Mesenchymal stem cell (in vitro differentiated cells and primary cell): Measurements from ENCODE around the gene FOXJ3.

Experiments used
- DNase-seq: peaks from one replicate; pipeline ENCODE4 v3.0.0-alpha.2; 2013
- H2AFZ ChIP-seq: one replicate; pipeline ENCODE4 v1.6.1; 2013; ENCODE audit warnings: low read depth, mild to moderate bottlenecking, control low read depth, inconsistent platforms, low read length, moderate library complexity
- H2AK5ac ChIP-seq: 2 replicates; pipeline ENCODE4 v1.6.1; 2013; ENCODE audit warnings: low read length, moderate library complexity, mild to moderate bottlenecking, inconsistent platforms; ENCODE audit not compliant: severe bottlenecking
- H2BK120ac ChIP-seq: one replicate; pipeline ENCODE4 v1.6.1; 2013; ENCODE audit warnings: low read depth, mild to moderate bottlenecking, inconsistent platforms, low read length, moderate library complexity
- H2BK12ac ChIP-seq, 2 experiments: one replicate each; pipeline ENCODE4 v1.6.1; 2013; ENCODE audit warnings: inconsistent platforms in 2 of 2, low read length in 2 of 2, mild to moderate bottlenecking in 2 of 2, moderate library complexity in 2 of 2, control low read depth in 1 of 2
- H2BK15ac ChIP-seq: one replicate; pipeline ENCODE4 v1.6.1; 2013; ENCODE audit warnings: mild to moderate bottlenecking, low read depth, inconsistent platforms; ENCODE audit not compliant: poor library complexity, severe bottlenecking
- H2BK5ac ChIP-seq: 2 replicates; pipeline ENCODE4 v1.6.1; 2013; ENCODE audit warnings: low read depth, mild to moderate bottlenecking, low read length, control low read depth, inconsistent platforms; ENCODE audit not compliant: poor library complexity, severe bottlenecking
- H3K14ac ChIP-seq, 2 experiments: one replicate each; pipeline ENCODE4 v1.6.1; 2013; ENCODE audit warnings: inconsistent platforms in 2 of 2, low read length in 2 of 2, control low read depth in 1 of 2, mild to moderate bottlenecking in 1 of 2, moderate library complexity in 1 of 2
- H3K18ac ChIP-seq, 2 experiments: one replicate each; pipeline ENCODE4 v1.6.1; 2013; ENCODE audit warnings: inconsistent platforms in 2 of 2, low read length in 2 of 2, control low read depth in 1 of 2, low read depth in 1 of 2, mild to moderate bottlenecking in 1 of 2
- H3K23ac ChIP-seq, 2 experiments: one replicate each; pipeline ENCODE4 v1.6.1; 2013; ENCODE audit warnings: inconsistent platforms in 2 of 2, low read length in 2 of 2, mild to moderate bottlenecking in 2 of 2, moderate library complexity in 2 of 2, control low read depth in 1 of 2
- H3K27ac ChIP-seq: 2 replicates; pipeline ENCODE4 v1.5.1; 2013; ENCODE audit warnings: mild to moderate bottlenecking, moderate library complexity, low read length, control low read depth, inconsistent platforms; ENCODE audit not compliant: poor library complexity, severe bottlenecking
- H3K27me3 ChIP-seq, 2 experiments: 2 replicates each; pipeline versions ENCODE4 v1.6.1 to v1.7.0; 2013; ENCODE audit warnings: low read length in 2 of 2, mild to moderate bottlenecking in 2 of 2, moderate library complexity in 2 of 2, control low read depth in 1 of 2, inconsistent platforms in 1 of 2; ENCODE audit not compliant: control insufficient read depth in 1 of 2, insufficient read depth in 1 of 2
- H3K36me3 ChIP-seq, 2 experiments: 2 replicates each; pipeline versions ENCODE4 v1.6.1 to v1.7.0; 2013; ENCODE audit warnings: low read length in 2 of 2, control low read depth in 1 of 2, inconsistent platforms in 1 of 2, low read depth in 1 of 2, mild to moderate bottlenecking in 1 of 2; ENCODE audit not compliant: insufficient read depth in 2 of 2, control insufficient read depth in 1 of 2
- H3K4ac ChIP-seq, 2 experiments: one replicate each; pipeline ENCODE4 v1.6.1; 2013; ENCODE audit warnings: inconsistent platforms in 2 of 2, low read length in 2 of 2, mild to moderate bottlenecking in 2 of 2, moderate library complexity in 2 of 2, control low read depth in 1 of 2, low read depth in 1 of 2
- H3K4me1 ChIP-seq: 2 replicates; pipeline ENCODE4 v1.6.1; 2013; ENCODE audit warnings: low read depth, low read length, control low read depth; ENCODE audit not compliant: control insufficient read depth, insufficient read depth
- H3K4me2 ChIP-seq: 2 replicates; pipeline ENCODE4 v1.6.1; 2013; ENCODE audit warnings: low read length, mild to moderate bottlenecking, inconsistent platforms; ENCODE audit not compliant: poor library complexity, severe bottlenecking
- H3K4me3 ChIP-seq, 2 experiments: 2 replicates each; pipeline versions ENCODE4 v1.5.1 to v1.7.0; 2013; ENCODE audit warnings: low read length in 2 of 2, mild to moderate bottlenecking in 2 of 2, control low read depth in 1 of 2, low read depth in 1 of 2; ENCODE audit not compliant: insufficient read depth in 1 of 2
- H3K79me1 ChIP-seq: replicated peaks from 2 replicates; pipeline ENCODE4 v1.6.1; 2013; ENCODE audit warnings: mild to moderate bottlenecking, control low read depth, low read length, inconsistent platforms; ENCODE audit not compliant: poor library complexity, severe bottlenecking
- H3K9ac ChIP-seq: 2 replicates; pipeline ENCODE4 v1.7.0; 2013; ENCODE audit warnings: mild to moderate bottlenecking, low read length, moderate library complexity
- H3K9me3 ChIP-seq: 2 replicates; pipeline ENCODE4 v1.7.0; 2013; ENCODE audit warnings: mild to moderate bottlenecking, low read length; ENCODE audit not compliant: control insufficient read depth
- H4K8ac ChIP-seq: one replicate; pipeline ENCODE4 v1.6.1; 2013; ENCODE audit warnings: inconsistent platforms, mild to moderate bottlenecking, low read length, moderate library complexity
- H4K91ac ChIP-seq: one replicate; pipeline ENCODE4 v1.6.1; 2013; ENCODE audit warnings: mild to moderate bottlenecking, low read length, inconsistent platforms
- WGBS: methylation state at CpG from one replicate; pipeline ENCODE4 v1.1.7; 2013; ENCODE audit warnings: mixed read lengths; 5-methylcytosine and 5-hydroxymethylcytosine counted together

FOXJ3 gene

GRCh38 chr1:42312576-42313212 lies 22.3 kb downstream of the FOXJ3 start:
- Histone ChIP-seq H2BK15ac (no peak overlapping the region), H3K79me1 (peaks cover 11% of the 10 kb centered on the region), H2AFZ (no peak overlapping the region), H3K36me3 (peaks cover 0 to 21% of the 10 kb centered on the region in 2 experiments), H3K27ac (no peak overlapping the region), H3K4ac (no peak overlapping the region), H4K91ac (no peak overlapping the region), H3K4me2 (no peak overlapping the region), H3K23ac (no peak overlapping the region), H3K9me3 (no peaks in the 10 kb centered on the region), H2AK5ac (no peak overlapping the region), H3K4me3 (no peak overlapping the region), H2BK120ac (no peak overlapping the region), H3K4me1 (peaks cover 4% of the 10 kb centered on the region), H2BK12ac (no peak overlapping the region), H2BK5ac (no peak overlapping the region), H4K8ac (no peak overlapping the region), H3K27me3 (no peaks in the 10 kb centered on the region), H3K9ac (no peak overlapping the region), H3K18ac (no peak overlapping the region), H3K14ac (no peak overlapping the region)
- 68% methylated on average over 7 of the region's 7 CpGs for WGBS
- DNase-seq, result no peak

- H3K36me3 ChIP-seq, result peaks cover 3 to 26% of the 10 kb centered on the region in 2 experiments
- no peak overlapping the region for H3K4me2 ChIP-seq
- H3K18ac ChIP-seq, result no peak overlapping the region
- no peak overlapping the region for H2BK15ac ChIP-seq
- no peak overlapping the region for H3K4me3 ChIP-seq
- peaks cover 12% of the 10 kb centered on the region for H3K79me1 ChIP-seq
- WGBS, result 94% methylated on average over 4 of the region's 4 CpGs
- DNase-seq, result no peak
- H3K4me1 ChIP-seq, result peaks cover 4% of the 10 kb centered on the region
- H3K4ac ChIP-seq, result no peak overlapping the region
- no peak overlapping the region for H3K27ac ChIP-seq
- H4K91ac ChIP-seq, result no peak overlapping the region
- no peak overlapping the region for H2AFZ ChIP-seq
- H3K9ac ChIP-seq, result no peak overlapping the region
- no peak overlapping the region for H3K14ac ChIP-seq
- H3K9me3 ChIP-seq, result no peaks in the 10 kb centered on the region
- no peaks in the 10 kb centered on the region for H3K27me3 ChIP-seq
- H2AK5ac ChIP-seq, result no peak overlapping the region
- no peak overlapping the region for H3K23ac ChIP-seq
- no peak overlapping the region for H2BK5ac ChIP-seq
- no peak overlapping the region for H4K8ac ChIP-seq
- no peak overlapping the region for H2BK12ac ChIP-seq
- H2BK120ac ChIP-seq, result no peak overlapping the region
These were observed 23.1 kb downstream of the FOXJ3 start for GRCh38 chr1:42311897-42312296.

GRCh38 chr1:42311138-42311537 lies 23.9 kb downstream of the FOXJ3 start:
- Histone ChIP-seq H3K9me3 (no peaks in the 10 kb centered on the region), H3K79me1 (peaks cover 13% of the 10 kb centered on the region), H2BK12ac (no peak overlapping the region), H3K27ac (no peak overlapping the region), H4K8ac (no peak overlapping the region), H4K91ac (no peak overlapping the region), H3K27me3 (no peaks in the 10 kb centered on the region), H3K4ac (no peak overlapping the region), H3K18ac (no peak overlapping the region), H2BK15ac (no peak overlapping the region), H3K23ac (no peak overlapping the region), H3K9ac (no peak overlapping the region), H3K4me1 (peaks cover 4% of the 10 kb centered on the region), H2BK5ac (no peak overlapping the region), H3K36me3 (peaks cover 3 to 26% of the 10 kb centered on the region in 2 experiments), H2AFZ (no peak overlapping the region), H3K14ac (no peak overlapping the region), H3K4me3 (no peak overlapping the region), H2AK5ac (no peak overlapping the region), H3K4me2 (no peak overlapping the region), H2BK120ac (no peak overlapping the region)
- no CpG with 5 or more reads among the region's 1 CpG for WGBS
- peak; percentile 19 for DNase-seq

- no peak overlapping the region for H3K9ac ChIP-seq
- no peak overlapping the region for H3K27ac ChIP-seq
- no peak overlapping the region for H3K4me3 ChIP-seq
- H3K23ac ChIP-seq, result peak overlapping the region in 1 of 2 experiments; percentile 78
- H3K36me3 ChIP-seq, result peaks cover 7 to 40% of the 10 kb centered on the region in 2 experiments
- no peak overlapping the region for H2AFZ ChIP-seq
- H3K27me3 ChIP-seq, result no peaks in the 10 kb centered on the region
- peaks cover 18% of the 10 kb centered on the region for H3K79me1 ChIP-seq
- H3K18ac ChIP-seq, result no peak overlapping the region
- H3K4ac ChIP-seq, result no peak overlapping the region
- no peak overlapping the region for H2AK5ac ChIP-seq
- no peak overlapping the region for H3K4me2 ChIP-seq
- no peak for DNase-seq
- no peak overlapping the region for H4K91ac ChIP-seq
- H3K14ac ChIP-seq, result peak overlapping the region in 1 of 2 experiments; percentile 28
- H3K9me3 ChIP-seq, result peaks cover 4% of the 10 kb centered on the region
- H2BK5ac ChIP-seq, result no peak overlapping the region
- 80% methylated on average over 1 of the region's 1 CpG for WGBS
- H2BK15ac ChIP-seq, result no peak overlapping the region
- no peak overlapping the region for H4K8ac ChIP-seq
- no peak overlapping the region for H2BK12ac ChIP-seq
- H3K4me1 ChIP-seq, result no peaks in the 10 kb centered on the region
- H2BK120ac ChIP-seq, result no peak overlapping the region
These were observed 28.1 kb downstream of the FOXJ3 start for GRCh38 chr1:42306977-42307376.
